Lower lobe of right lung (tissue), 2 donors: ENCODE data around the gene RPS17. TPM values are rescaled to one million over a fixed set of nuclear protein-coding genes. Genes with fewer than 3 reads are reported as not detected.
"Not testable (repeated sequence)": the region's sequence is repeated elsewhere in the genome, so short reads cannot be mapped to it uniquely, and the experiment has no call there.

Source experiments
- ATAC-seq, 2 donors: fragments of 200-7000 bp; cut with Tn5 transposase; one replicate each; pipeline ENCODE4 v1.9.1; 2020 to 2022; ENCODE audit warnings: mild to moderate bottlenecking in 2 of 2, moderate library complexity in 2 of 2
- DNase-seq: peaks from one replicate; pipeline ENCODE4 v3.0.0-alpha.2; 2020
- H3K27ac ChIP-seq: fragments of 200-600 bp; one replicate; pipeline ENCODE4 v1.8.0; 2022
- H3K27me3 ChIP-seq: fragments of 200-600 bp; one replicate; pipeline ENCODE4 v1.8.0; 2022; ENCODE audit warnings: low read depth
- H3K36me3 ChIP-seq: fragments of 200-600 bp; one replicate; pipeline ENCODE4 v1.8.0; 2022; ENCODE audit warnings: mild to moderate bottlenecking
- H3K4me1 ChIP-seq: fragments of 200-600 bp; one replicate; pipeline ENCODE4 v1.8.0; 2022
- H3K4me3 ChIP-seq: fragments of 200-600 bp; one replicate; pipeline ENCODE4 v1.8.0; 2022; ENCODE audit warnings: mild to moderate bottlenecking
- H3K9me3 ChIP-seq: fragments of 200-600 bp; one replicate; pipeline ENCODE4 v1.8.0; 2022
- CTCF ChIP-seq: fragments of 200-600 bp; IDR thresholded peaks from one replicate; pipeline ENCODE4 v1.8.0; 2022; ENCODE audit warnings: antibody characterized with exemption, mild to moderate bottlenecking
- intact Hi-C: fragments of 100-400 bp; cut with DNase I; formaldehyde crosslinking; loops from one replicate; pipeline ENCODE4 v1.11.0; 2022
- total RNA-seq: library from RNA; stranded (reverse); fragmentation: NEBNext Ultra II Directional; extraction: Animal tissue kit (Norgen Biotek cat#: 25700); gene quantifications from one replicate; pipeline ENCODE4 v1.2.1, GENCODE V29; 2021
- donor health status: DM: no; HTN: yes; CAD: no; lungs with severe emphysema.

The RPS17 gene
- total RNA-seq, 1 donor from 2014 or later = 1,182 TPM

- peaks cover 46% of the 10 kb centered on the region for H3K36me3 ChIP-seq
- ATAC-seq (no peak), DNase-seq (no peak)
- no peaks in the 10 kb centered on the region for H3K4me1 ChIP-seq
- no peaks in the 10 kb centered on the region for H3K27me3 ChIP-seq
- H3K27ac ChIP-seq = no peak overlapping the region
- TF ChIP-seq CTCF = no peak
- H3K9me3 ChIP-seq = no peaks in the 10 kb centered on the region
- intact Hi-C loops = no loop called here
- H3K4me3 ChIP-seq = no peak overlapping the region
Observed at GRCh38 chr15:82532383-82532990, 7.8 kb downstream of the RPS17 start.

- no peak overlapping the region for H3K27ac ChIP-seq
- H3K9me3 ChIP-seq = no peaks in the 10 kb centered on the region
- H3K27me3 ChIP-seq = no peaks in the 10 kb centered on the region
- peaks cover 38% of the 10 kb centered on the region for H3K36me3 ChIP-seq
- intact Hi-C loops = no loop called here
- TF ChIP-seq CTCF = no peak
- ATAC-seq (no peak), DNase-seq (no peak)
- no peak overlapping the region for H3K4me3 ChIP-seq
- H3K4me1 ChIP-seq = no peaks in the 10 kb centered on the region
Observed at GRCh38 chr15:82531496-82532382, 8.5 kb downstream of the RPS17 start.

- peak; percentile 79 for DNase-seq
- no peaks in the 10 kb centered on the region for H3K27me3 ChIP-seq
- ATAC-seq = peak; percentile 95 to 96
- peaks cover 29% of the 10 kb centered on the region for H3K36me3 ChIP-seq
- intact Hi-C loops = no loop called here
- H3K27ac ChIP-seq = no peak overlapping the region
- no peaks in the 10 kb centered on the region for H3K9me3 ChIP-seq
- peak; percentile 79 for TF ChIP-seq CTCF
- H3K4me3 ChIP-seq = peak overlapping the region; percentile 37
- no peaks in the 10 kb centered on the region for H3K4me1 ChIP-seq
Observed at GRCh38 chr15:82530606-82531379, 9.5 kb downstream of the RPS17 start.

GRCh38 chr15:82530006-82530405, 10.3 kb downstream of the RPS17 start:
- Histone ChIP-seq H3K4me3 (no peak overlapping the region), H3K4me1 (no peaks in the 10 kb centered on the region), H3K36me3 (peaks cover 21% of the 10 kb centered on the region), H3K27me3 (no peaks in the 10 kb centered on the region), H3K9me3 (no peaks in the 10 kb centered on the region), H3K27ac (no peak overlapping the region)
- ATAC-seq = no peak
- intact Hi-C loops = no loop called here
- DNase-seq = no peak
- no peak for TF ChIP-seq CTCF

GRCh38 chr15:82513587-82513986, 26.7 kb downstream of the RPS17 start:
- H3K9me3 ChIP-seq, ATAC-seq, H3K36me3 ChIP-seq, intact Hi-C loops, H3K27ac ChIP-seq, H3K27me3 ChIP-seq, H3K4me1 ChIP-seq, DNase-seq: not testable (repeated sequence)
- peak overlapping the region; percentile 34 for H3K4me3 ChIP-seq

GRCh38 chr15:82507693-82508092, 32.6 kb downstream of the RPS17 start:
- H3K4me1 ChIP-seq, intact Hi-C loops, H3K36me3 ChIP-seq, H3K27me3 ChIP-seq, H3K9me3 ChIP-seq, H3K4me3 ChIP-seq, H3K27ac ChIP-seq, DNase-seq: not testable (repeated sequence)
- ATAC-seq = peak in 1 of 2 donors; percentile 20

GRCh38 chr15:82507087-82507486, 33.2 kb downstream of the RPS17 start:
- DNase-seq, H3K4me1 ChIP-seq, H3K36me3 ChIP-seq, H3K27ac ChIP-seq, H3K4me3 ChIP-seq, intact Hi-C loops, ATAC-seq, H3K9me3 ChIP-seq, H3K27me3 ChIP-seq: not testable (repeated sequence)

GRCh38 chr15:82505842-82506241, 34.4 kb downstream of the RPS17 start:
- H3K4me1 ChIP-seq, H3K27ac ChIP-seq, DNase-seq, H3K4me3 ChIP-seq, H3K36me3 ChIP-seq, H3K27me3 ChIP-seq, H3K9me3 ChIP-seq, intact Hi-C loops: not testable (repeated sequence)
- peak in 1 of 2 donors; percentile 56 for ATAC-seq

- intact Hi-C loops, H3K27me3 ChIP-seq, H3K27ac ChIP-seq, H3K4me1 ChIP-seq, H3K9me3 ChIP-seq, DNase-seq, H3K36me3 ChIP-seq, H3K4me3 ChIP-seq: not testable (repeated sequence)
- peak; percentile 54 to 83 for ATAC-seq
Observed at GRCh38 chr15:82504074-82504473, 36.2 kb downstream of the RPS17 start.
